SU-DHL-6 (cell line): Measurements from ENCODE around the gene RPS27L.

Experiments used
- H2AFZ ChIP-seq: fragments of 200-600 bp; sonication (generic); 2 replicates; pipeline ENCODE4 v1.6.1; 2014; ENCODE audit warnings: low read depth, mild to moderate bottlenecking, moderate library complexity, mixed read lengths, antibody characterized with exemption, low read length; ENCODE audit not compliant: severe bottlenecking
- H3F3A ChIP-seq: fragments of 200-600 bp; shearing (Covaris generic); 2 replicates; pipeline ENCODE4 v1.6.0; 2016; ENCODE audit warnings: antibody characterized with exemption, mild to moderate bottlenecking; ENCODE audit not compliant: insufficient read depth
- H3K27ac ChIP-seq: fragments of 200-600 bp; sonication (generic); 2 replicates; pipeline ENCODE4 v1.5.1; 2016; ENCODE audit warnings: low read depth, mild to moderate bottlenecking, low read length, moderate library complexity, mixed read lengths
- H3K27me3 ChIP-seq: fragments of 200-600 bp; sonication (generic), shearing (Covaris generic); 2 replicates; pipeline ENCODE4 v1.6.0; 2014; ENCODE audit warnings: mild to moderate bottlenecking, low read length
- H3K36me3 ChIP-seq: fragments of 200-600 bp; sonication (generic); 2 replicates; pipeline ENCODE4 v1.6.1; 2014; ENCODE audit warnings: mild to moderate bottlenecking, low read length, mixed read lengths
- H3K4me2 ChIP-seq: fragments of 300-600, 200-600 bp; shearing (Covaris generic), sonication (generic); 2 replicates; pipeline ENCODE4 v1.6.0; 2014; ENCODE audit warnings: low read length, low read depth, mild to moderate bottlenecking; ENCODE audit not compliant: poor library complexity, severe bottlenecking
- H3K4me3 ChIP-seq: fragments of 200-600 bp; sonication (generic); 2 replicates; pipeline ENCODE4 v1.5.1; 2014; ENCODE audit warnings: antibody characterized with exemption, low read length, mild to moderate bottlenecking, mixed read lengths; ENCODE audit not compliant: insufficient read depth, poor library complexity, severe bottlenecking
- H3K79me2 ChIP-seq: fragments of 200-600 bp; sonication (generic); 2 replicates; pipeline ENCODE4 v1.6.1; 2014; ENCODE audit warnings: mild to moderate bottlenecking, low read length, moderate library complexity; ENCODE audit not compliant: insufficient read depth
- H3K9ac ChIP-seq: fragments of 200-600 bp; sonication (generic); 2 replicates; pipeline ENCODE4 v1.7.0; 2014; ENCODE audit warnings: mild to moderate bottlenecking, low read length
- H3K9me2 ChIP-seq: fragments of 200-600 bp; sonication (generic); replicated peaks from 2 replicates; pipeline ENCODE4 v1.6.1; 2014; ENCODE audit warnings: low read length; ENCODE audit not compliant: insufficient read depth
- H3K9me3 ChIP-seq: fragments of 200-600 bp; sonication (generic); 2 replicates; pipeline ENCODE4 v1.6.1; 2014; ENCODE audit warnings: low read length, mixed read lengths; ENCODE audit not compliant: insufficient read depth
- H4K20me1 ChIP-seq: fragments of 200-600 bp; sonication (generic); 2 replicates; pipeline ENCODE4 v1.6.1; 2014; ENCODE audit warnings: low read depth, mild to moderate bottlenecking, antibody characterized with exemption, low read length, moderate library complexity, mixed read lengths
- EZH2phosphoT487 ChIP-seq: fragments of 200-600 bp; sonication (generic), shearing (Covaris generic); conservative IDR thresholded peaks from 2 replicates; pipeline ENCODE4 v1.6.1; 2018; ENCODE audit warnings: mild to moderate bottlenecking, antibody characterized with exemption, low read length, moderate library complexity, mixed read lengths
- TF ChIP-seq, protein P1 (sequence below): fragments of 200-600 bp; sonication (generic); IDR thresholded peaks from one replicate; pipeline ENCODE4 v1.5.1; 2017; ENCODE audit warnings: antibody characterized with exemption, mild to moderate bottlenecking, low read length, moderate library complexity; ENCODE audit not compliant: insufficient read depth, poor library complexity, severe bottlenecking

RPS27L gene

DNA sequence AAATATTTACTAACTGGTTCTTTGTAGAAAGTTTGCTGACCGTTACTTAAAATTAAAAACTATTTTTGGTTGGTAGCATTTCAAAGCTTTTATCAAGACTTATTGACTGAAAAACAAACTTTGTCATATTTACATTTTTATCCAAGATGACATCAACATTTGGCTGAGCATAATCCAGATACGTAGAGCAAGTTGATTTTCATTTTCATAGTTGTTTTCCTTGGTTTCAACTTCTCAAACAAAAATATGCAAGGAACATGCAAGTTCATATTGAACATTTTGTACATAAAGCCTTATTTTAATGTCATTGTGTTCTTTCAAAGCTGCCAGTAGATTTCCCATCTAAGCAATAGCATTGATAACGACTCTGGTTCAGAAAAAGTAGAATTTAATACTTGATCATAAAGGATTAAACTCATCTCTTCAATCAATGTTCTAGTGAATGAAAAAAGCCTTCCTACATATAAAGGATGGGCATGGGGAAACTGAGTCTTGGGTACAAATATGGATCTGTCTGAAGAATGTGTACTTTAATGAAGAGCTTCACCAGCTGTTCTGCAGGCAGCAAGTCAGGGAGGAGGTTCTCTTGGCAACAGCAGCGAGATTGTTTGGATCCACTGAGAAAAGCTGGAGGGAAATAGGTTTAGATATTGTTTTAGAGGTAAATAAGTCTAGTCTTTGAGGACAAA is 37.7 kb upstream of the RPS27L start:
- Histone ChIP-seq H3K4me3 (peak overlapping the region; percentile 42), H3K36me3 (peaks cover 6% of the 10 kb centered on the region; the same call in 1 of the 2 replicates), H2AFZ (no peak overlapping the region), H3K27me3 (no peaks in the 10 kb centered on the region), H3K9ac (peak overlapping the region; percentile 92), H3K27ac (peak overlapping the region; percentile 97), H3K9me3 (no peaks in the 10 kb centered on the region), H3K79me2 (peaks cover 96% of the 10 kb centered on the region), H3K9me2 (no peaks in the 10 kb centered on the region), H3K4me2 (peak overlapping the region; percentile 96), H4K20me1 (0 out of 2 replicates have a peak, but pooled peaks cover 2% of the 10 kb centered on the region), H3F3A (peaks cover 30% of the 10 kb centered on the region)
- TF ChIP-seq EZH2phosphoT487: no peak
- TF ChIP-seq, protein P1, sequence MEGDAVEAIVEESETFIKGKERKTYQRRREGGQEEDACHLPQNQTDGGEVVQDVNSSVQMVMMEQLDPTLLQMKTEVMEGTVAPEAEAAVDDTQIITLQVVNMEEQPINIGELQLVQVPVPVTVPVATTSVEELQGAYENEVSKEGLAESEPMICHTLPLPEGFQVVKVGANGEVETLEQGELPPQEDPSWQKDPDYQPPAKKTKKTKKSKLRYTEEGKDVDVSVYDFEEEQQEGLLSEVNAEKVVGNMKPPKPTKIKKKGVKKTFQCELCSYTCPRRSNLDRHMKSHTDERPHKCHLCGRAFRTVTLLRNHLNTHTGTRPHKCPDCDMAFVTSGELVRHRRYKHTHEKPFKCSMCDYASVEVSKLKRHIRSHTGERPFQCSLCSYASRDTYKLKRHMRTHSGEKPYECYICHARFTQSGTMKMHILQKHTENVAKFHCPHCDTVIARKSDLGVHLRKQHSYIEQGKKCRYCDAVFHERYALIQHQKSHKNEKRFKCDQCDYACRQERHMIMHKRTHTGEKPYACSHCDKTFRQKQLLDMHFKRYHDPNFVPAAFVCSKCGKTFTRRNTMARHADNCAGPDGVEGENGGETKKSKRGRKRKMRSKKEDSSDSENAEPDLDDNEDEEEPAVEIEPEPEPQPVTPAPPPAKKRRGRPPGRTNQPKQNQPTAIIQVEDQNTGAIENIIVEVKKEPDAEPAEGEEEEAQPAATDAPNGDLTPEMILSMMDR: no peak

DNA sequence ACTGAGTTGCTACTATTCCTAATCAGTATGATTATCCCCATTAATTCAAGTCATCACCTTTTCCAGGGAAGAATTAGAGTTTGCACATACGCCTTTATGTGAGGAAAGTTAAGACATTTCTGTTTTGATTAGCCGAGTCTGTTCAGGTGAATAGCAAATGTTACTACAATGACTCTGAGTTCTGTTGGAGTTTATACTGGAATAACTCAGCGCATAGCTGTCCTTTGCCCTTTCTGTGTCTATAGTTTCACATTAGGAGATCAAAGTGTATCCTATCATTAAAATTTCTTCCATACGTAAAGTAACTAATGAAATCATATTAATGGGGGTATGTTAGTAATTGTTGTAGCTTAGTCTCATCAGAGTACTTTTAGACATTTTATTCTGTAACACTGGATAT is 37.0 kb upstream of the RPS27L start:
- no peaks in the 10 kb centered on the region for H3K9me2 ChIP-seq
- no peak overlapping the region for H2AFZ ChIP-seq
- no peaks in the 10 kb centered on the region for H3K9me3 ChIP-seq
- peaks cover 95% of the 10 kb centered on the region for H3K79me2 ChIP-seq
- peak overlapping the region; percentile 92 for H3K9ac ChIP-seq
- H3K4me2 ChIP-seq: peak overlapping the region; percentile 96
- H3K27me3 ChIP-seq: no peaks in the 10 kb centered on the region
- peaks cover 30% of the 10 kb centered on the region for H3F3A ChIP-seq
- peak overlapping the region; percentile 97 for H3K27ac ChIP-seq
- H3K4me3 ChIP-seq: peak overlapping the region; percentile 42
- peaks cover 6% of the 10 kb centered on the region; the same call in 1 of the 2 replicates for H3K36me3 ChIP-seq
- H4K20me1 ChIP-seq: no peaks in the 10 kb centered on the region
- TF ChIP-seq EZH2phosphoT487: no peak
- TF ChIP-seq, protein P1: no peak

DNA sequence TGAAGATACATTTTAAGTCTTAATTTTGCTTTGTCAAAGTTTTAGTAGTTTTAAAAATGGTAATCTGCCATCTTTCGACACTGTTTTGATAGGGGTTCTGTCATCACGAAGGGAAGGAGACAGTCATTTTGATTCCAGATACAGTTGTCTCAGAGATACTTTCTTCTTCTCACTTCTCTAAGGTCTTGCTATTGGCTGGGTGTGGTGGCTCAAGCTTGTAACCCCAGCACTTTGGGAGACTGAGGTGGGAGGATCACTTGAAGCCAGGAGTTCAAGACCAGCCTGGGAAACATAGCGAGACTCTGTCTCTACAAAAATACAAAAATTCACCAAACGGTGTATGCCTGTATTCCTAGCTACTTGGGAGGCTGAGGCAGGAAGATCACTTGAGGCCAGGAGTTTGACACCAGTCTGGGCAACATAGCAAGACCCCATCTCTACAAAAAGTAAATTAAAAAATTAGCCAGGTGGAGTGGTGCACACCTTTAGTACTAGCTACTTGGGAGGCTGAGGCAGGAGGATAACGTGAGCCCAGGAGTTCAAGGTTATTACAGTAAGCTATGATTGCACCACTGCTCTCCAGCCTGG is 35.4 kb upstream of the RPS27L start:
- no peaks in the 10 kb centered on the region for H3K9me2 ChIP-seq
- no peak overlapping the region for H2AFZ ChIP-seq
- H3K27me3 ChIP-seq: no peaks in the 10 kb centered on the region
- no peaks in the 10 kb centered on the region for H4K20me1 ChIP-seq
- no peaks in the 10 kb centered on the region for H3K9me3 ChIP-seq
- peaks cover 80% of the 10 kb centered on the region for H3K79me2 ChIP-seq
- 0 out of 2 replicates have a peak, but pooled peaks cover 2% of the 10 kb centered on the region for H3K36me3 ChIP-seq
- peak overlapping the region; percentile 92 for H3K9ac ChIP-seq
- H3F3A ChIP-seq: peaks cover 30% of the 10 kb centered on the region
- TF ChIP-seq, protein P1: no peak
- no peak for TF ChIP-seq EZH2phosphoT487
- H3K4me3 ChIP-seq: peak overlapping the region; percentile 35
- peak overlapping the region; percentile 97 for H3K27ac ChIP-seq
- H3K4me2 ChIP-seq: peak overlapping the region; percentile 96
